Spleen (tissue), 7 donors: ENCODE data around the gene ZFYVE28.

Experiments used
- POLR2AphosphoS5 ChIP-seq, 3 donors: sonication (generic); formaldehyde crosslinking; IDR thresholded peaks; one replicate each; pipeline ENCODE4 v1.5.1; 2017; ENCODE audit warnings: antibody characterized with exemption in 3 of 3
- TF ChIP-seq, protein P1 (sequence below), 11 experiments: fragments of 200-600 bp in 7 of 11; fragments of 450-650 bp in 4 of 11; sonication (generic) in 4 of 11; IDR thresholded peaks in 8 of 11; conservative IDR thresholded peaks in 3 of 11; 1 replicate in 7 of 11; 2 replicates in 4 of 11; pipeline versions ENCODE4 v1.4.0 to v1.8.0; 2016 to 2021; ENCODE audit warnings: antibody characterized with exemption in 11 of 11, inconsistent platforms in 4 of 11, mild to moderate bottlenecking in 1 of 11
- donor health status: DM: no; HTN: no; CAD: no; lungs with moderate emphysema.
- donor health status: DM: no; HTN: no; CAD: no.
- donor health status: DM: no; HTN: no; CAD: no.

DNA sequence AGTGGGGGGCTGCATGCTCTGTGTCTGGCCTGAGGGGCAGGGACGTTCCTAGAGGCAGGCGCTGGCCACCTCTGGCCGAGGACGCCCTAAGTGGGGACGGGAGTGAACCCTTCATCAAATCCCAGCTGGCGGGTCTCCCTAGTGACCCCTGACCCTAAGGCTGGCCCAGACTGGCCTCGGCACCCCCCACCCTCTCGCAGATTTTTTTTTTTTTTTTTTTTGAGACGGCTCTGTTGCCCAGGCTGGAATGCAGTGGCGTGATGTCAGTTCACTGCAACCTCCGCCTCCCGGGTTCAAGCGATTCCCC lies 155.5 kb downstream of the ZFYVE28 start:
- TF ChIP-seq, protein P1, sequence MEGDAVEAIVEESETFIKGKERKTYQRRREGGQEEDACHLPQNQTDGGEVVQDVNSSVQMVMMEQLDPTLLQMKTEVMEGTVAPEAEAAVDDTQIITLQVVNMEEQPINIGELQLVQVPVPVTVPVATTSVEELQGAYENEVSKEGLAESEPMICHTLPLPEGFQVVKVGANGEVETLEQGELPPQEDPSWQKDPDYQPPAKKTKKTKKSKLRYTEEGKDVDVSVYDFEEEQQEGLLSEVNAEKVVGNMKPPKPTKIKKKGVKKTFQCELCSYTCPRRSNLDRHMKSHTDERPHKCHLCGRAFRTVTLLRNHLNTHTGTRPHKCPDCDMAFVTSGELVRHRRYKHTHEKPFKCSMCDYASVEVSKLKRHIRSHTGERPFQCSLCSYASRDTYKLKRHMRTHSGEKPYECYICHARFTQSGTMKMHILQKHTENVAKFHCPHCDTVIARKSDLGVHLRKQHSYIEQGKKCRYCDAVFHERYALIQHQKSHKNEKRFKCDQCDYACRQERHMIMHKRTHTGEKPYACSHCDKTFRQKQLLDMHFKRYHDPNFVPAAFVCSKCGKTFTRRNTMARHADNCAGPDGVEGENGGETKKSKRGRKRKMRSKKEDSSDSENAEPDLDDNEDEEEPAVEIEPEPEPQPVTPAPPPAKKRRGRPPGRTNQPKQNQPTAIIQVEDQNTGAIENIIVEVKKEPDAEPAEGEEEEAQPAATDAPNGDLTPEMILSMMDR (IDR thresholded peaks at IDR 0.05 in 8 of 11, conservative IDR thresholded peaks at IDR 0.05 in 3 of 11): no peak
- no peak for TF ChIP-seq POLR2AphosphoS5 (IDR thresholded peaks at IDR 0.05)
